Mucosa of gallbladder (tissue), 1 donor: ENCODE data around the gene SSNA1. TPM values are rescaled to one million over a fixed set of nuclear protein-coding genes. Genes with fewer than 3 reads are reported as not detected.
A peak's percentile ranks its signal among the peaks of the same experiment; 100 is the strongest.

ENCODE experiments used
- DNase-seq: peaks from one replicate; pipeline ENCODE4 v3.0.0-alpha.2; 2020; ENCODE audit warnings: low spot score
- total RNA-seq: library from RNA; stranded (reverse); gene quantifications from one replicate; pipeline ENCODE4 v1.2.1, GENCODE V29; 2021
- donor health status: DM: no; HTN: no; CAD: no.

The SSNA1 gene
- total RNA-seq = 65.7 TPM

DNA sequence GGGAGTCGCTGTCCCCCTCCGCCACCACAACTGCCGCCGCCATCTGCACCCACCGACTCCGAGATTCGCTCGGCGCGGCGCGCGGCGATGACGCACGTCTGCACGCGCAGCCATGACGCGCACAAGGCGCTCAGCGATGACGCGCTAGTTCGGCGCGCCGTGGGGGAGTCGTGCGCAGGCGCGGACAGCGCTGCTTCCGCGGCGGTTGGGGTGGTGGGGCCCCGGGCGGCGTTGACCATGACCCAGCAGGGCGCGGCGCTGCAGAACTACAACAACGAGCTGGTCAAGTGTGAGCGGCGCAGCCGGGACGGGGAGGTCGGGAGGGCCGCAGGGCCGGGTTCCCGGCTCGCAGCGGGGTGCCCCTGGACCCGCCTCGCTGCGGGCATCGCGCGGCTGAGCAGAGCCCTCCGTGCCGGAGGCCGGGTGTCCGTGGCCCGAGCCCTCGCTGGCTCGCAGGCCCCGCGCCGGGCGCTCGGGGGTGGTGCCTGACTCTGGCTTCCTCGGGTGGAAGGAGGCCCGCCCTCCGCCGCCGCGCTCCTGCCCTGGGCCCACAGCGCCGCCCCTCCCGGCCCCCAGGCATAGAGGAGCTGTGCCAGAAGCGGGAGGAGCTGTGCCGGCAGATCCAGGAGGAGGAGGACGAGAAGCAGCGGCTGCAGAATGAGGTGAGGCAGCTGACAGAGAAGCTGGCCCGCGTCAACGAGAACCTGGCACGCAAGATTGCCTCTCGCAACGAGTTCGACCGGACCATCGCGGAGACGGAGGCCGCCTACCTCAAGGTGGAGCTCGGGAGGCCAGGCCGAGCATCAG, at the start of gene SSNA1, which contains the start of gene ANAPC2:
Gene SSNA1, plus strand, starts transcription at position 187 of the 807 bp plus-strand sequence. Its CDS starts 51 bp downstream, at position 238.
Gene ANAPC2, minus strand, starts transcription at position 71 of the 807 bp plus-strand sequence. Its CDS starts 28 bp downstream, at position 43.
- DNase-seq = peak; percentile 95

GRCh38 chr9:137138722-137139467, 49.6 kb upstream of the SSNA1 start, which contains the start of gene GRIN1:
Gene GRIN1 (plus strand): TSS chr9:137139154. CDS start chr9:137139487, 333 bp downstream.
- no peak for DNase-seq

- DNase-seq = no peak
Observed at GRCh38 chr9:137139468-137140150, 48.9 kb upstream of the SSNA1 start.

DNA sequence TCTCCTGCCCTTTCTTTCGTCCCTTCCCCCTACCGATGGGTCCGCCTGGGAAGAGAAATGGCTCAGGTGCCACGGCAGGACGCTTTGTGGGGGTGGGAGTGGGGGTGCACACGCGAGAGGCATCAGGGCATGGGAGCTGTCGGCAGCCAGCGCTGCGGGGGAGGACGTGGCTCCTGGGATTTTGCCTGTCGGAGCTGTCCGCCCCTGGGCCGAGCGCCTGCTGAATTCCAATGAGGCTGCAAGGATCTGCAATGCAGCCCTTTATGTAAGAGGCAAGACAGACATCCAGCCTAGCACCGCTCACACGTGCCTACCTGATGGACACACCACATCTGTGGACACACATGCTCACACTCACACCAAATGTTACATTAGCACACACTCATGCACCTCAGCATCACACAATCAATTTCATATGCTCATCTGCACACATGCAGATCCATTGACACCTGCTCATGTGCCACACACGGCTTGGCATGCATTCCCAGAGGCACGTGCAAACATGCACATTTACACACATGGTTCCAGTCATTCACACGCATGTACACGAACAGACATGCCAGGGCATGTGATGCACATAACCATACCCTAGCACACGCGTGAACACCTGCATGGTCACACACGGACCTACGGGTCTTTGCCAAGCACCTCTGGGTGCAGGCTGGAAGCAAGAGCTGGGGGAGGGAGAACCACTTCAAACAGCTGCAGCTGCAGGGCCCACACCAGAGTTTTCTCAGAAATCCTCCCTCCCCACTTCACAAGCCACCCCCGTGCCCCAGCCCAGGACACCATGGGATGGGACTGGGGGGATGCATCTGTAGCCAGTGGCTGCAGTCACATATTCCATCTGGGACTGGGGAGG, 48.1 kb upstream of the SSNA1 start:
- DNase-seq = no peak

DNA sequence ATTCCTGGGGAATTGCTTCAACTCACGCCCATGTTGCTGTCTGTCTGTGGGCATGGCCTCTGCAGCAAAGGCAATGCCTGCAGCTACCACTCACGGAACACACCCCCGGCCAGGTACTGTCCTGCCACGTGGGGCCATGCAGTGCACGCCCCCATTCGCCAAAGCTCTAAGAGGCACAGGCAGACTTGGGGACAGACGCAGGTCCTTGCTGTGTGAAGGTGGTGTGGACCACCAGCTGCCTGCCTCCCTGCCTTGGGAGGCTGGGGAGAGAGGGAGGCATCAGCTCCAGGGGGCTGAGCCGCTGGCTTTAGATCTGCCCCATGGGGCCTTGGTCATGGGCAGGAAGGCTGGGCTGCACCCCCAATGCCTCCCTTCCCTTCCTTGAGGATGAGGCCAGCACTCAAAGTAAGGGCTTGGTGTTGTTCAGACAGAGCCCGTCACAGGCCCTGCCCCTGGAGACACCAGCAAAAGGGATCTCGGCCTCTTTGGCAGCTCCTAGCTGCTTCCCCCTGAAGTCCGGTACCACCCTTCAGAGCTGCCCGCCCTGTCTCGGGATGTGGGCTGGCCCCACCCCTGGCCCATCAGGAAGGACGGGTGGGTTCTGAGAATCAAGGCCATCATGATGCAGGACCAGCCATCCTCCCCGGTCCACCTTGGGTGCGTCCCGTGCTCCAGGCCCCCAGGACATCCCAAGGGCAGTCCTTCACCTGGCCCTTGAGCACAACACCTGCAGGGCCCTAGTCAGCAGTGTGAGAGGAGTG, 47.2 kb upstream of the SSNA1 start:
- no peak for DNase-seq

DNA sequence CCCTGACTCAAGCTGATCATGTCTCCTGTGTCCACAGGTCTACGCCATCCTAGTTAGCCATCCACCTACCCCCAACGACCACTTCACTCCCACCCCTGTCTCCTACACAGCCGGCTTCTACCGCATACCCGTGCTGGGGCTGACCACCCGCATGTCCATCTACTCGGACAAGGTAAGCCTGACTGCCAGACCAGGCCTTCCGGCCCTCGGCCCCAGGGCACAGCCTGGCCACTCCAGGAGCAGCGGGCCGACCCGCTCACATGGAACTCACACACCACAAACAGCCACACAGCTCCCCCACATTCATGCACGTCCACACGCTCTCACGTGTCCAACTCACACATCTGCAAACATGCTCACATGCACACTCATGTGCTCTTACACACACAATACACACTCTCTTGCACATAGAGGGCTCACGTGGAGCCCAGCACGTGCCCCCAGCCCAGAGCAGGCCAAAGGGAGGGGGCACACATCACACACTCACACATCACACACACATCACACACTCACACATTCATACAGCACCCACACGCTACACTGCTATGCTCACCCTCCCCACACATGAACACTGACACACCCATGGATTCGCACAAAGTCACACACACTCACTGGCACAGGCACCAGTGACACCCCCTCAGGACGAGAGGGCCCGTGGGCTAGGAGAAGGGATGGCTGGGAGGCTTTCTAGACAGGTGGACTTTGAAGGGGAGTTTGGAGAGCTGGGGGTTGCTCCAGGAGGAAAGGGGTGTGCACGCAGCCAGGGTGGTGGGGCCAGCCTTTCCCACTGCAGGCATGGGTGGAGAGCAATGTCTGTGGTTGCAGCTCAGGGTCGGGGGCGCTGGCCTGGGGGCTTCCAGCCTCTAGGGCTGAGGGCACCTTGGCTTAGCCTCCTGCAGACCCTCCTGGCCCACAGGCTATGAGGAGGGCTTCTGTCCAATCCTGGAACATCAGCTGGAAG, 46.2 kb upstream of the SSNA1 start:
- no peak for DNase-seq

- DNase-seq = no peak
Observed at GRCh38 chr9:137143459-137143858, 45.0 kb upstream of the SSNA1 start.

- no peak for DNase-seq
Observed at GRCh38 chr9:137145731-137146526, 42.5 kb upstream of the SSNA1 start.

GRCh38 chr9:137146527-137146918, 42.0 kb upstream of the SSNA1 start:
- no peak for DNase-seq

- no peak for DNase-seq
Observed at GRCh38 chr9:137147091-137147792, 41.2 kb upstream of the SSNA1 start.

GRCh38 chr9:137147793-137148160, 40.7 kb upstream of the SSNA1 start:
- DNase-seq = no peak

- DNase-seq = no peak
Observed at GRCh38 chr9:137148242-137148641, 40.2 kb upstream of the SSNA1 start.

DNA sequence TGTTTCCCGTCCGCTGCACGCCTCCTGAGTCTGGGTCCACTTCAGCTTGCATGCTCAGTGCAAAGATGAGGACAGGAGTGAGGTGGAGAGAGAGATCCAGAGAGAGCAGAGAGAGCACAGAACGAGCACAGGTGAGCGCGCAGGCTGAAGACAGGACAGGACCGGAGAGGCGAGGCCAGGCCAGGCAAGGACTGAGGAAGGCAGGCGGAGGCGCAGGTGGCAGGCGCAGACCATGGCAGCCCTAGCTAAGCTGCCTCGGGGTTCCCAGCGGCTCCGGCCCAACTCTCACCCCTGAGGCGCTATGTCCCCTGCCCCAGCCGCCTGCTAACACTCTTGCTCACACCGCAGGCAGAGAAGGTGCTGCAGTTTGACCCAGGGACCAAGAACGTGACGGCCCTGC, 39.8 kb upstream of the SSNA1 start:
- DNase-seq = no peak

- no peak for DNase-seq
Observed at GRCh38 chr9:137149363-137149762, 39.1 kb upstream of the SSNA1 start.

GRCh38 chr9:137149942-137150616, 38.4 kb upstream of the SSNA1 start:
- no peak for DNase-seq

DNA sequence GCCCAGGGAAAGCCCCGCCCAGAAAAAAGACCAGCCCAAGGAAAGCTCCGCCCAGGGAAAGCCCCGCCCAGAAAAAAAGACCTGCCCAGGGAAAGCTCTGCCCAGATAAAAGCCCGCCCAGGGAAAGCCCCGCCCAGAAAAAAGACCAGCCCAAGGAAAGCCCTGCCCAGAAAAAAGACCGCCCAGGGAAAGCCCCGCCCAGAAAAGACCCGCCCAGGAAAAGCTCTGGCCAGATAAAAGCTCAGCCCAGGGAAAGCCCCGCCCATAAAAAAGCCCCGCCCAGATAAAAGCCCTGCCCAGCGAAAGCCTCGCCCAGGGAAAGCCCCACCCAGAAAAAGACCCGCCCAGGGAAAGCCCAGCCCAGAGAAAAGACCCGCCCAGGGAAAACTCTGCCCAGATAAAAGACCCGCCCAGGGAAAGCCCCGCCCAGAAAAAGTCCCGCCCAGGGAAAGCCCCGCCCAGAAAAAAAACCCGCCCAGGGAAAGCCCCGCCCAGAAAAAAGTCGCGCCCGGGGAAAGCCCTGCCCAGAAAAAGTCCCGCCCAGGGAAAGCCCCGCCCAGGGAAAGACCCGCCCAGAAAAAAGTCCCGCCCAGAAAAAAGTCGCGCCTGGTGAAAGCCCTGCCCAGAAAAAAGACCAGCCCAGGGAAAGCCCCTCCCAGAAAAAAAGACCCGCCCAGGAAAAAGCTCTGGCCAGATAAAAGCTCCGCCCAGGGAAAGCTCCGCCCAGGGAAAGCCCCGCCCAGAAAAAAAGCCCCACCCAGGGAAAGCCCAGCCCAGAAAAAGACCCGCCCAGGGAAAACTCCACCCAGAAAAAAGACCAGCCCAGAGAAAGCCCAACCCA, 37.6 kb upstream of the SSNA1 start:
- DNase-seq = peak; percentile 14
